ENCODE results near the gene ZNF470.

The ZNF470 gene

GRCh38 chr19:56619121-56619520 is 51.9 kb downstream of the ZNF470 start:
- no peak for TF ChIP-seq CTCF (IDR thresholded peaks at IDR 0.05; ENCODE audit: insufficient read depth, low read depth, low read length, missing control alignments)
- no peak overlapping the region for H3K4me3 ChIP-seq (ENCODE audit: low read depth, low read length)
- DNase-seq (ENCODE audit: low read depth), result no peak

- DNase-seq (ENCODE audit: low read depth), result no peak
- no peak overlapping the region for H3K4me3 ChIP-seq (ENCODE audit: low read depth, low read length)
- no peak for TF ChIP-seq CTCF (IDR thresholded peaks at IDR 0.05; ENCODE audit: insufficient read depth, low read depth, low read length, missing control alignments)
Measured at GRCh38 chr19:56622374-56622773, 55.1 kb downstream of the ZNF470 start.

GRCh38 chr19:56623006-56623405 is 55.7 kb downstream of the ZNF470 start:
- no peak for DNase-seq (ENCODE audit: low read depth)
- TF ChIP-seq CTCF (IDR thresholded peaks at IDR 0.05; ENCODE audit: insufficient read depth, low read depth, low read length, missing control alignments), result no peak

GRCh38 chr19:56625708-56626107 is 58.4 kb downstream of the ZNF470 start:
- TF ChIP-seq CTCF (IDR thresholded peaks at IDR 0.05; ENCODE audit: insufficient read depth, low read depth, low read length, missing control alignments), result no peak
- no peak for DNase-seq (ENCODE audit: low read depth)
- no peak overlapping the region for H3K4me3 ChIP-seq (ENCODE audit: low read depth, low read length)

More at GRCh38 chr19:56623006-56623405, 55.7 kb downstream of the ZNF470 start:
- H3K4me3 ChIP-seq (ENCODE audit: low read depth, low read length), result no peak overlapping the region

GRCh38 chr19:56633021-56633420 is 65.8 kb downstream of the ZNF470 start:
- TF ChIP-seq CTCF (IDR thresholded peaks at IDR 0.05; ENCODE audit: insufficient read depth, low read depth, low read length, missing control alignments), result no peak
- H3K4me3 ChIP-seq (ENCODE audit: low read depth, low read length), result no peak overlapping the region
- DNase-seq (ENCODE audit: low read depth), result no peak

- peak; percentile 30 for DNase-seq (ENCODE audit: low read depth)
- no peak for TF ChIP-seq CTCF (IDR thresholded peaks at IDR 0.05; ENCODE audit: insufficient read depth, low read depth, low read length, missing control alignments)
- no peak overlapping the region for H3K4me3 ChIP-seq (ENCODE audit: low read depth, low read length)
Measured at GRCh38 chr19:56637976-56638555, 70.8 kb downstream of the ZNF470 start.

All from GM12865 (cell line).